Measurements from ENCODE around the gene PACSIN3.
"Not testable (repeated sequence)": the region's sequence is repeated elsewhere in the genome, so short reads cannot be mapped to it uniquely, and the experiment has no call there.

The PACSIN3 gene

DNA sequence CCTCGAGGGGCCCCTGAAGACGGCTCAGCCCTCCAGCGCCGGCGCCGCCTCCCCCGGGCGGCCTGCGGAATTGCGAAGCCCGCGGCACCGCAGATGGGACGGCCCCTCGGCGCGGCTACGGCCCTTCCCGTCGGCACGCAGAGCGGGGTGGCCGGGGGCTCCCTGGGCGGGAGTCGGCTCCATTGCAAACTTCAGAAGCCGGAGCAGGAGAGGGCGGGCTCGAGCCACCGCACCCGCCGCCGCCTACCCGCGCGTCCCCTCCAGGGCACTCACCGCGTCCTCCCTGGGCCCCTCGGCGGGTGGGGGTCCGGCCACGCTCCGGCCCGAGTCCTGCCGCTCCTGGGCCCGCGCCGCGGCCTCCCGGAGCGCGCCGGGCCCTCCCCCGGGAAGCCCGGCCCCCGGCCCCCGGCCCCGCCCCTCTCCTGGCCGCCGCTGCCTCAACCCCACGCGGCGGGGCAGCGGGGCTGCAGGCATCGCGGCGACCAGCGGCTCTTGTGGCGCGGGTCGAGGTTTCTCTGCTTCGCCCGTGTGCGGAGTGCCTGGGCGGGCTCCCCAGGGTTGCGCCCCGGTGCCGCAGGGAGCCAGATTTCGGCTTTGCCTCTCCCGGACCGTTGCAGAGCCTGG lies at the start of gene PACSIN3:
Gene PACSIN3, minus strand, starts transcription at position 359 of the 624 bp plus-strand sequence. CDS start 3,707 bp downstream, outside the sequence.
- no peak for DNase-seq (ENCODE audit: low spot score)

DNA sequence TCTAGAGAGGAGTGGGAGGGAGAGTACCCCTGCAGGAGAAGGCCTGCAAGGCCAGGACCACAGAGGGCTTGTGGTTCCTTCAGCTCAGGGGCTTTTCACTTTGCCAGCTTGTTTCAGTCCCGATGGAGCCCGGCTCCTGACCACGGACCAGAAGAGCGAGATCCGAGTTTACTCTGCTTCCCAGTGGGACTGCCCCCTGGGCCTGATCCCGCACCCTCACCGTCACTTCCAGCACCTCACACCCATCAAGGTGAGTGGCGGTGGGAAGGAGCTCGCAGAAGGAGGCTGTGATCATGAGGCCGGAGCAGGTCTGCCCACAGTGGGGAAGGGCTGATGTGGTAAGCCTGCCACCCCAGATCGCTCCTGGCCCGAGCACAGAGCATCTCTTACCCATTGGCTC lies 48.9 kb upstream of the PACSIN3 start:
- DNase-seq (ENCODE audit: low spot score): no peak

GRCh38 chr11:47234669-47235100 lies 48.5 kb upstream of the PACSIN3 start:
- peak; percentile 52 for DNase-seq (ENCODE audit: low spot score)

DNA sequence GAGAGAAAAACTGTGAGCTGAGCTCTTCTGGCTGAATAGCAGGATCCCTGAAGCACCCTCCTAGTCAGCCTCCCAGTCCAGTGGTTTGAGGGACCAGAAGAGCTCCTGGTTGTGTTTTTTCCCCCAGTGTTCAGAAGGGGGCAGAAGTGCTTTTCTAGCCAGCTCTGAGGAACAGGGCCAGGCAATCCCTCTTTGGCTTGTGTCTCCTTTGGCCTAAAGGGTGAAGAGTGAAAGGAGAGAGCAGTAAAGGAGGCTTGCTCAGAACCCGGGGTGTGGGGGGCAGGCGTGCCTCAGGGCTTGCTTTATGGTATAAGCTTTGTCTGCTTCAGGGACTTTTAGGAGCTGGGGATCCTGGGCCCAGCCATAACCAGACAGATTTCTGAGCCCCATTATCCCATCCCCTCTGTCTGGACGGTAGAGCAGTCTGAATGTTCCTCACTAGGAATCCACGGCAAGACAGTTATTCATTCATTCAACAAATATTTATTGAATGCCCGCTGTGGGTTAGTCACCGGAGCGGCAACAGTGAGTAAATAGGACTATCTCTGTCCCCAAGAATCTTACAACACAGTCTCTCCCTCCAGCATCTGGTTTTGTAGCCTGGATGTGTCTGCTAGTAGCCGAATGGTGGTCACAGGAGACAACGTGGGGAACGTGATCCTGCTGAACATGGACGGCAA lies 47.9 kb upstream of the PACSIN3 start:
- DNase-seq (ENCODE audit: low spot score): peak; percentile 13

DNA sequence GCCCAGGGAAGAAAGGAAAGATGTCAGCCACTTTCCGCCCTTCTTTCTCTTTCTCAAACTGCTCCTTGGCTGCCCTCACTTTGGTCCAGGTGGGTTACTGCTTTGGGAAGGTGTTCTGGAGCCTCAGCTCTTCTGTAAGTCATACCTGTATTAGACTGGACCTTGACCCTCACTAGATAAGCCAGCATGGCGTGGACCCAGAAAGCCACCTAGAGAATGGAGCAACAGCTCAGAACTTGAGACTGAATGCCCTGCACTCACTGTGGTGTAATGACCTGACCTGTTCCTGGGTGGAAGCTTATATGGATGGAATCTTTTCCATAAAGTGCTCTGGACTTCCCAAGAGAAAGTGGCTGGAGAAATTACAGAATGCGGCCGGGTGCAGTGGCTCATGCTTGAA lies 46.8 kb upstream of the PACSIN3 start:
- DNase-seq (ENCODE audit: low spot score): no peak

DNA sequence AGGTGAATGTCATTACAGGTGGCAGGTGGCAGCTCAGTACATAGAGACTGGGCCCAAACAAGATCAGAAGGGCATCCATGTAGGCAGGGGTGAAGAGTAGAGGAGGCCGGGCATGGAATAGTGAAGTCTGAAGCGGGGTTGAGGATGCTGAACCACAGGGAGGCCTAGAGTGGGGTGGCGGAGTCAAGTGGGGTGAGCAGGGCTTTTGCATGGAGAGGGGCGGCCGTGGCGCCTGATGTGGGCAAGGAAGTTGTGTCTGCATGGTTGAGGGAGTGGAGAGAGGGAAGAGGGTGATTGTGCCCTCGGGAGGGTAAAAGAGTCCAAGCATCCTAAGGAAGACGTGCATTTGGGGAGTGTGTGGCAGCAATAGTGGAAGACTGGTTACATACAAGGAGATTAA lies 42.9 kb upstream of the PACSIN3 start:
- DNase-seq (ENCODE audit: low spot score): no peak

DNA sequence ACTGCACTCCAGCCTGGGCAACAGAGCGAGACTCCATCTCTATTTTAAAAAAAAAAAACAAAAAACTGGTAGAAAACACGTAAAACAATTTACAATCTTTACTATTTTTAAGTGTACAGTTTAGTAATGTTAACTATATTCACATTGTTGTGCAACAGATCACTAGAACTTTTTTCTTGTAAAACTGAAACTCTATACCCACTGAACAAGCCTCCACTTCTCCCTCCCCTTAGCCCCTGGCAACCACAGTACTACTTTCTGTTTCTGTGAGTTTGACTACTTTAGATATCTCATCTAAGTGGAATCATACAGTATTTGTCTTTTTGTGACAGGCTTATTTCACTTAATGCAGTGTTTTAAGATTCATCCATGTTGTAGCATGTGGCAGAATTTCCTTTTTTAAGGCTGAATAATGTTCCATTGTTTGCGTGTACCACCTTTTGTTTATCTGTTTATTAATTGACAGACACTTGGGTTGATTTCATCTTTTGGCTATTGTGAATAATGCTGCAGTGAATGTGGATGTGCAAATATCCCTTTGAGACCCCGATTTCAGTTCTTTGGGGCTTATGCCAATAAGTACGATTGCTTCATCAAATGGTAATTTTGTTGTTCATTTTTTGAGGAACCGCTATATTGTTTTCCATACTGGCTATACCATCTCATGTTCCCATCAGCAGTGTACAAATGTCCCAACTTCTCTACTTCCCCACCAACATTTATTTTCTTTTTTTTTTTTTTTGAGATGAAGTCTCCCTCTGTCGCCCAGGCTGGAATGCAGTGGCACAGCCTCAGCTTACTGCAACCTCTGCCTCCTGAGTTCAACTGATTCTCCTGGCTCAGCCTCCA lies 39.5 kb upstream of the PACSIN3 start:
- DNase-seq (ENCODE audit: low spot score): no peak

DNA sequence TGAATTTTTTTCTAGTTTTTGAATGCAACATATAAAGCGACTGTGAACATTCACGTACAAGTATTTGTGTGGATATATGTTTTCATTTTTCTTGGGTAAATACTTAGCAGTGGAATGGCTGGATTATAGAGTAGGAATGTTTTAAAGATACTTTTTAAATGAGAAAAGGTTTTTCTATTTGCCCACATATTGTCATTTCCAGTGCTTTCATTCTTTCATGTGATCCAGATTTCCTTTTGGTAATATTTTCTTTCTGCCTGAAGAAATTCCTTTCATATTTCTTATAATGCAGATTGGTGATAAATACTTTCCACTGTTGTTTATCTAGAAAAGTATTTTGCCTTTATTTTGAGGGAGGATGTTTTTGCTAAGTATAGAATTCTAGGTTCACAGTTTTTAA lies 36.5 kb upstream of the PACSIN3 start:
- DNase-seq (ENCODE audit: low spot score): no peak

GRCh38 chr11:47220401-47220821 lies 34.2 kb upstream of the PACSIN3 start:
- no peak for DNase-seq (ENCODE audit: low spot score)

GRCh38 chr11:47216121-47216798 lies 30.0 kb upstream of the PACSIN3 start:
- DNase-seq (ENCODE audit: low spot score): peak; percentile 58

GRCh38 chr11:47215366-47215910 lies 29.2 kb upstream of the PACSIN3 start:
- peak; percentile 63 for DNase-seq (ENCODE audit: low spot score)

DNA sequence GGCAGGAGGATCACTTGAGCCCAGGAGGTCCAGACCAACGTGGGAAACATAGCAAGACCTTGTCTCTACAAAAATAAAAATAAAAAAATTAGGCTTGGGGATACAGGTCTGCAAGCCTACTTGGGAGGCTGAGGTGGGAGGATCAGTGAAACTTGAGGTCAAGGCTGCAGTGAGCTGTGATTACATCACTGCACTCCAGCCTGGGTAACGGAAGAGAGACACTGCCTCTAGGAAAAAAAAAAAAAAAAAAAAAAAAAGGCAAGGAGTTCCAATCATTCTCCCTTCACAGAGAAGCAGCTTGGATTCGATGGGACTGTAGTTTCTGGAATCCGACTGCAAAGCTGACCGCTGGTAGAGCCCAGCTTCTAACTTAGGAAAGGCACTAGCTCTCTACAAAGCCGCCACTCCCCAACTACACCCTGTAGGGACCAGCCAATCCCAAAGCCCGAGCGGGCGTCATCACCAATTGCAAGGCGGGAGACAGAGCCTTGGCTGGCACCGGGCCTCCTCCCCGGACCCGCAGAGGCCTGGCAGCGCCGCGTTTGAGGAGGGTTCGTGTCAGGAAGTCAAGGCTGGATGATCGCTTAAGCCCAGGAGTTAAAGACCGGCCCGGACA lies 27.8 kb upstream of the PACSIN3 start:
- DNase-seq (ENCODE audit: low spot score): peak; percentile 85

DNA sequence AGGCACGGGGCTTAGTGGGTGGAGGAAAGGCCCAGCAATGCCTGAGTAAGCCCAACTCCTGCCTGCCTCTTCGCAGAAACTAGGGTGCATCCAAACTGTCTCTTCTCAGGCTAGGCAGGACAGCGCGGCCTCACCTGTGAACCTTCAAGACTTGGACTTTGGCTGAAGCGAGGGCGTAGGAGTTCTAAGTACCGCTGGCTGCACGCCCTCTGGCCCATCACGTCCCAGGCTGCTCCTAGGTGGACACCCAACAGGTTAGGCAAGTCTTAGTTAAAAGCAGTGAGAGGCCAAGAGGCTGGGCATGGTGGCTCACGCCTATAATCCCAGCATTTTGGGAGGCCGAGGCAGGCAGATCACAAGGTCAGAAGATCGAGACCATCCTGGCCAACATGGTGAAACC lies 26.7 kb upstream of the PACSIN3 start:
- no peak for DNase-seq (ENCODE audit: low spot score)

GRCh38 chr11:47208628-47209027 lies 22.4 kb upstream of the PACSIN3 start:
- DNase-seq (ENCODE audit: low spot score): no peak

DNA sequence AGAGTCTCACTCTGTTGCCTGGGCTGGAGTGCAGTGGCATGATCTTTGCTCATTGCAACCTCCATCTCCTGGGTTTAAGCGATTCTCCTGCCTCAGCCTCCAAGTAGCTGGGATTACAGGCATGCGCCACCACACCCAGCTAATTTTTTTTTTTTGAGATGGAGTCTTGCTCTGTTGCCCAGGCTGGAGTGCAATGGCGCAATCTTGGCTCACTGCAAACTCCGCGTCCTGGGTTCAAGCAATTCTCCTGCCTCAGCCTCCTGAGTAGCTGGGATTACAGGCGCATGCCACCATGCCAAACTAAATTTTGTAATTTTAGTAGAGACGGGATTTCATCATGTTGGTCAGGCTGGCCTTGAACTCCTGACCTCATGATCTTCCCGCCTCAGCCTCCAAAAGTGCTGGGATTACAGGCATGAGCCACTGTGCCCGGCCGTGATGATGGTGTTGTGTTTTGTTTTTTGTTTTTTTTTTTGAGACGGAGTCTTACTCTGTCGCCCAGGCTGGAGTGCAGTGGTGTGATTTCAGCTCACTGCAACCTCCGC lies 21.8 kb upstream of the PACSIN3 start:
- not testable (repeated sequence) for DNase-seq (ENCODE audit: low spot score)

DNA sequence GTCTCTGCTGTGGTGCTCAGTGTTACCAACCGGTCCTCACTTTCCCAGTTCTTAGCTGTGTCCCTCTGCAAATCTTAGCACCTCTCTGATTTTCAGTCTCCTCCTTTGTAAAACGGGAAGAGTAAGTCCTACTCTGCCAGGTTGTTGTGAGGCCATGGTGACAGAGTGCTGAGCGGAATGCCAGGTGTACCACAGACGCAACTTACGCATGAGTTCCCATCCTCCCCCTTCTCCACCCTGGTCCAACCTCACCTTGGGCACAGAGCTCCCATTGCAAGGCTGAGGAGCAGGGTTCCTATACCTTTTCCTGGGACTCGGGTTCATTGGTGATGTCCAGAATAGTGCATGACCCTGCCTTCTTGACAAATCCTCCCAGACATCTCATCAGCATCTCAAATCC lies 21.2 kb upstream of the PACSIN3 start:
- no peak for DNase-seq (ENCODE audit: low spot score)

- DNase-seq (ENCODE audit: low spot score): not testable (repeated sequence)
These were observed 20.3 kb upstream of the PACSIN3 start for GRCh38 chr11:47206577-47206976.

GRCh38 chr11:47204637-47204989 lies 18.4 kb upstream of the PACSIN3 start:
- no peak for DNase-seq (ENCODE audit: low spot score)

DNA sequence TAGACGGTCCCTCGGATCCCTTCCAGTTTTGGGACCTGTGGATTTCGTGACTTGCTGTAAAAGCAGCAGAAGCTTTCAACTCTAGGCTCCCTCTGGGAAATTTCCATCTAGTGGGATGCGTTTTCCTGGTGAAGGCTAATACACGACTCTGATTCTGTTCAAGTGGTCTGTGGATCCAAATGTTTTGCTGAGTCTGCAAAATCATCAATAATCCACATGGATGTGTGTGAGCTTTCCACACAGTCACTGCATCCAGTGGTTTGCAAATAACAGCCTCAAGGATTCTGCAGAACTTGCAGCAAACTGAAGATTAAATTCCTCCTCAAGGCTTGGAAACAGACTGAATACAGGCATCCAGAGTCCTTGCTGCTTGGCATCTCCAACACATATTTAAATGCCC lies 16.3 kb upstream of the PACSIN3 start:
- no peak for DNase-seq (ENCODE audit: low spot score)

DNA sequence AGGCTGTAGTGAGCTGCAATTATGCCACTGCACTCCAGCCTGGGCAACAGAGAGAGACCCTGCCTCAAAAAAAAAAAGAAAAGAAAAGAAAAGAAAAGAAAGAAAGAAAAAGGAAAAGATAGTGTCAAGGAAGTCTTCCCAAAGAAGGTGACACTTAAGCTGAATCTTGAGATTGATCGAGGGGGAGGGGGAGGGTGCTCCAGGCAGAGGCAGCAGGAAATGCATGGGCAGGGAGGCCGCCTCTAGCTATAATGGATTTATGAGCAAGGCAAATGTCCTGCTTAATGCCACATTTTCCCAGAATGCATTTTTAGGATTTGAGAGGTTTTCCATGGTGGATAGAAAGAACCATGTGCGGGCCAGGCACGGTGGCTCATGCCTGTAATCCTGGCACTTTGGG lies 14.8 kb upstream of the PACSIN3 start:
- DNase-seq (ENCODE audit: low spot score): no peak

DNA sequence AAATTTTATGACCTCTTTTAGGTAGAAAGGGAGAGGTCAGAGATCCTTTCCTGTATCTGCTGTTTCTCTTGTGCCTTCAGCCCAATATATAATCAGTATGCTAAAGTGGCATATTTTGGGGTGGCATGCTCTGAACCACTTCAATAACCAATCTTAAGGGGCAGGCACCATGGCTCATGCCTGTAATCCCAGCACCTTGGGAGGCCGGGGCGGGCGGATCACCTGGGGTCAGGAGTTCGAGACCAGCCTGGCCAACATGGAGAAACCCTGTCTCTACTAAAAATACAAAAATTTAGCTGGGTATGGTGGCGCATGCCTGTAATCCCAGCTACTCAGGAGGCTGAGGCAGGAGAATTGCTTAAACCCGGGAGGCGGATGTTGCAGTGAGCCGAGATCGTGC lies 11.9 kb upstream of the PACSIN3 start:
- DNase-seq (ENCODE audit: low spot score): not testable (repeated sequence)

All from CD4-positive, alpha-beta T cell treated with Interleukin-6 at 100 ng/mL for 8 hours (primary cell).